ENCODE data around the gene DOK6. TPM values are rescaled to one million over a fixed set of nuclear protein-coding genes. Genes with fewer than 3 reads are reported as not detected.
A peak's percentile ranks its signal among the peaks of the same experiment; 100 is the strongest.

Gene DOK6
- total and polyA plus RNA-seq, 9 of the 15 experiments (the other 6 are each of a cell fraction or from before 2014, with no cell fraction given): not detected

DNA sequence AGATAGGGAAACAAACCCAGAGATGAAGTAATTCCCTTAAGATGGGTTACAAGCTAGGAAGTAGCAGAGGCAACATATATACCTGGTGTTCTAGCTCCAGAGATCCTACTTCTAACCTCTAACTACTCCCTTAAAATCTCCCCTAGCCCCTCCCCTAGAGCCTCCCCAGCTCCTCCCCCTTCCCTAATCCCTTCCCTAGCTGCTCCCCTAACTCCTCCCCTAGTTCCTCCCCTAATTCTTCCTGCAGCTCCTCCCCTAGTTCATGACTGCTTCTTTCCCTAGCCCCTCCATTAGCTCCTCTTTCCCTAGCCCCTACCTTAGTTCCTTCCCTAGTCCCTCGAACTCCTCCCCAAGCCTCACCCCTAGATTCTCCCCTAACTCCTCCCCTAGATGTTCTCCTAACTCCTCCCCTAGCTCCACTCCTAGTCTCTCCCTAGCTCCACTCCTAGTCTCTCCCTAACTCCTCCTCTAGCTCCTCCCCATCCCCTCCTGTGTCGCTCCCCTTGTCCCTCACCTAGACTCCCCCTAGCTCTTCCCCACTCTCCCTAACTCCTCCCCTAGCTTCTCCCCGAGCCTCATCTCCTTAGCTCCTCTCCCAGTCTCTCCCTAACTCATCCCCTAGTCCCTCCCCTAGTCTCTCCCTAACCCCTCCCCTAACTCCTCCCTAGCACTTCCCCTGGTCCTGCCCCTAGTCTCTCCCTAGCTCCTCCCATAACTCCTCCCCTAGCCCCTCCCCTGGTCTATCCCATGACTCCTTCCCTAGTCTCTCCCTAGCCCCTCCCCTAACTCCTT lies 438.1 kb downstream of the DOK6 start (continued):
- TF ChIP-seq, protein P1, sequence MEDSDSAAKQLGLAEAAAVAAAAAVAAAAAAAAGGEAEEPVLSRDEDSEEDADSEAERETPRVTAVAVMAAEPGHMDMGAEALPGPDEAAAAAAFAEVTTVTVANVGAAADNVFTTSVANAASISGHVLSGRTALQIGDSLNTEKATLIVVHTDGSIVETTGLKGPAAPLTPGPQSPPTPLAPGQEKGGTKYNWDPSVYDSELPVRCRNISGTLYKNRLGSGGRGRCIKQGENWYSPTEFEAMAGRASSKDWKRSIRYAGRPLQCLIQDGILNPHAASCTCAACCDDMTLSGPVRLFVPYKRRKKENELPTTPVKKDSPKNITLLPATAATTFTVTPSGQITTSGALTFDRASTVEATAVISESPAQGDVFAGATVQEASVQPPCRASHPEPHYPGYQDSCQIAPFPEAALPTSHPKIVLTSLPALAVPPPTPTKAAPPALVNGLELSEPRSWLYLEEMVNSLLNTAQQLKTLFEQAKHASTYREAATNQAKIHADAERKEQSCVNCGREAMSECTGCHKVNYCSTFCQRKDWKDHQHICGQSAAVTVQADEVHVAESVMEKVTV (CRISPR knock-in tag; IDR thresholded peaks at IDR 0.05): no peak
- TF ChIP-seq HLTF (IDR thresholded peaks at IDR 0.05) (no peak; the same call in 1 of the 2 replicates), NFIX (CRISPR knock-in tag; IDR thresholded peaks at IDR 0.05; ENCODE audit: low read depth) (no peak), KDM5B (IDR thresholded peaks at IDR 0.05; ENCODE audit: insufficient replicate concordance, low read depth, low read length) (no peak), THRAP3 (IDR thresholded peaks at IDR 0.05; ENCODE audit: borderline replicate concordance) (no peak), COPS2 (conservative IDR thresholded peaks at IDR 0.05) (no peak), ZNF717 (CRISPR knock-in tag; IDR thresholded peaks at IDR 0.05) (no peak), CEBPG (CRISPR knock-in tag; IDR thresholded peaks at IDR 0.05) (no peak), CEBPG (tag; conservative IDR thresholded peaks at IDR 0.05 in 1 of 2, IDR thresholded peaks at IDR 0.05 in 1 of 2) (no peak), CCAR2 (IDR thresholded peaks at IDR 0.05; ENCODE audit: low read depth, low read length) (no peak), NCOA1 (IDR thresholded peaks at IDR 0.05; ENCODE audit: low read depth) (0 out of 2 replicates have a peak, but pooled peaks have one; percentile 36), GABPB2 (CRISPR knock-in tag; conservative IDR thresholded peaks at IDR 0.05) (no peak), ZNF551 (CRISPR knock-in tag; IDR thresholded peaks at IDR 0.05) (no peak), ZSCAN29 (IDR thresholded peaks at IDR 0.05) (no peak), SIN3A (IDR thresholded peaks at IDR 0.05; ENCODE audit: borderline replicate concordance in 2 of 2, control insufficient read depth in 1 of 2, low read depth in 2 of 2, low read length in 2 of 2) (no peak), ZEB2 (IDR thresholded peaks at IDR 0.05) (peak; percentile 44; the same call in 1 of the 2 replicates), SAP30 (IDR thresholded peaks at IDR 0.05; ENCODE audit: borderline replicate concordance, insufficient read depth, low read depth, low read length, poor library complexity, severe bottlenecking) (no peak), PHF8 (IDR thresholded peaks at IDR 0.05; ENCODE audit: borderline replicate concordance, low read length) (no peak)
- TF ChIP-seq, protein P2, sequence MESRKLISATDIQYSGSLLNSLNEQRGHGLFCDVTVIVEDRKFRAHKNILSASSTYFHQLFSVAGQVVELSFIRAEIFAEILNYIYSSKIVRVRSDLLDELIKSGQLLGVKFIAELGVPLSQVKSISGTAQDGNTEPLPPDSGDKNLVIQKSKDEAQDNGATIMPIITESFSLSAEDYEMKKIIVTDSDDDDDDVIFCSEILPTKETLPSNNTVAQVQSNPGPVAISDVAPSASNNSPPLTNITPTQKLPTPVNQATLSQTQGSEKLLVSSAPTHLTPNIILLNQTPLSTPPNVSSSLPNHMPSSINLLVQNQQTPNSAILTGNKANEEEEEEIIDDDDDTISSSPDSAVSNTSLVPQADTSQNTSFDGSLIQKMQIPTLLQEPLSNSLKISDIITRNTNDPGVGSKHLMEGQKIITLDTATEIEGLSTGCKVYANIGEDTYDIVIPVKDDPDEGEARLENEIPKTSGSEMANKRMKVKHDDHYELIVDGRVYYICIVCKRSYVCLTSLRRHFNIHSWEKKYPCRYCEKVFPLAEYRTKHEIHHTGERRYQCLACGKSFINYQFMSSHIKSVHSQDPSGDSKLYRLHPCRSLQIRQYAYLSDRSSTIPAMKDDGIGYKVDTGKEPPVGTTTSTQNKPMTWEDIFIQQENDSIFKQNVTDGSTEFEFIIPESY (CRISPR knock-in tag; IDR thresholded peaks at IDR 0.05): no peak
- TF ChIP-seq, protein P3, sequence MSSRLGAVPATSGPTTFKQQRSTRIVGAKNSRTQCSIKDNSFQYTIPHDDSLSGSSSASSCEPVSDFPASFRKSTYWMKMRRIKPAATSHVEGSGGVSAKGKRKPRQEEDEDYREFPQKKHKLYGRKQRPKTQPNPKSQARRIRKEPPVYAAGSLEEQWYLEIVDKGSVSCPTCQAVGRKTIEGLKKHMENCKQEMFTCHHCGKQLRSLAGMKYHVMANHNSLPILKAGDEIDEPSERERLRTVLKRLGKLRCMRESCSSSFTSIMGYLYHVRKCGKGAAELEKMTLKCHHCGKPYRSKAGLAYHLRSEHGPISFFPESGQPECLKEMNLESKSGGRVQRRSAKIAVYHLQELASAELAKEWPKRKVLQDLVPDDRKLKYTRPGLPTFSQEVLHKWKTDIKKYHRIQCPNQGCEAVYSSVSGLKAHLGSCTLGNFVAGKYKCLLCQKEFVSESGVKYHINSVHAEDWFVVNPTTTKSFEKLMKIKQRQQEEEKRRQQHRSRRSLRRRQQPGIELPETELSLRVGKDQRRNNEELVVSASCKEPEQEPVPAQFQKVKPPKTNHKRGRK (tag; IDR thresholded peaks at IDR 0.05): no peak
- TF ChIP-seq, protein P4, sequence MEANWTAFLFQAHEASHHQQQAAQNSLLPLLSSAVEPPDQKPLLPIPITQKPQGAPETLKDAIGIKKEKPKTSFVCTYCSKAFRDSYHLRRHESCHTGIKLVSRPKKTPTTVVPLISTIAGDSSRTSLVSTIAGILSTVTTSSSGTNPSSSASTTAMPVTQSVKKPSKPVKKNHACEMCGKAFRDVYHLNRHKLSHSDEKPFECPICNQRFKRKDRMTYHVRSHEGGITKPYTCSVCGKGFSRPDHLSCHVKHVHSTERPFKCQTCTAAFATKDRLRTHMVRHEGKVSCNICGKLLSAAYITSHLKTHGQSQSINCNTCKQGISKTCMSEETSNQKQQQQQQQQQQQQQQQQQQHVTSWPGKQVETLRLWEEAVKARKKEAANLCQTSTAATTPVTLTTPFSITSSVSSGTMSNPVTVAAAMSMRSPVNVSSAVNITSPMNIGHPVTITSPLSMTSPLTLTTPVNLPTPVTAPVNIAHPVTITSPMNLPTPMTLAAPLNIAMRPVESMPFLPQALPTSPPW (CRISPR knock-in tag; IDR thresholded peaks at IDR 0.05): peak; percentile 34; the same call in 1 of the 2 replicates
